Measurements from ENCODE around the gene OR13J1.
A peak's percentile ranks its signal among the peaks of the same experiment; 100 is the strongest.

Gene OR13J1

GRCh38 chr9:35832814-35833213 is 37.4 kb downstream of the OR13J1 start:
- no peak for DNase-seq (ENCODE audit: low spot score)

GRCh38 chr9:35831040-35831439 is 39.2 kb downstream of the OR13J1 start:
- no peak for DNase-seq (ENCODE audit: low spot score)

GRCh38 chr9:35829764-35830096 is 40.5 kb downstream of the OR13J1 start:
- no peak for DNase-seq (ENCODE audit: low spot score)

DNA sequence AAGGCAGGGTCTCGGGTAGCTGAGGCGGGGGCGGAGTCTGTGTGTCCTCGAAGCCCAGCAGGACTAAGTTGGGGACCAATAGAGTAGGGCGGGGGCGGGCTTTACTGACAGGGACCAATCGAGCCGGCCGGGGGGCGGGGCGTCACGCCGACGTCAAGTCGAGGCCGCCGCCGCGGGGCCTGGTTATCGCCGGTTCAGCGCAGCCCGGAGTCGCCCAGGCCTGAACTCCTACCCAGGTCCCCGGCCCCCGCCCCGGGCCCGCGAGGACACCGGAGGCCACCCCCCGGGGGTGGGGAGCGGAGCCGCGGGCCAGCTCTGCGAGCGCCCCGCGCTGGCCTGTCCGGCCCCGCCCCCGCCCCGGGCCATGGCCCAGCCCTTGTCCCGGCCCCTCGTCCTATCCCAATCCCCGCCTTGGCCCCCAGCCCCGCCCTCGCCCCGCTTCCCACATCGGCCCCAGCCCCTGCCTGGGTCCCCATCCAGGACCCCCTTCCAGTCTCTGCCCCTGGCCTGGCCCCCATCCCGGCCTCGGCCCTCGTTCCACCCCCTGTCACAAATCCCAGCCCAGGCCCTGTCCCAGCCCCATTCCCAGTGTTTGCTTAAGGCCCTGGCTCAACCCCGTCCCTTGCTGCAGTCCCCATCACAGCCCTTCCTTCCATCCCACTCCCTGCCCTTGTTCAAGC is 41.0 kb downstream of the OR13J1 start, which contains the start of gene TMEM8B:
TSS of gene TMEM8B (plus strand) at position 145 of the 680 bp plus-strand sequence. CDS start at position 365, 220 bp downstream.
- DNase-seq (ENCODE audit: low spot score) = peak; percentile 91

- peak; percentile 4 for DNase-seq (ENCODE audit: low spot score)
These were observed 41.5 kb downstream of the OR13J1 start, which contains the start of gene FAM221B for GRCh38 chr9:35828716-35829083. Gene FAM221B (minus strand): TSS chr9:35828732. CDS start chr9:35826161, 2,571 bp downstream.

DNA sequence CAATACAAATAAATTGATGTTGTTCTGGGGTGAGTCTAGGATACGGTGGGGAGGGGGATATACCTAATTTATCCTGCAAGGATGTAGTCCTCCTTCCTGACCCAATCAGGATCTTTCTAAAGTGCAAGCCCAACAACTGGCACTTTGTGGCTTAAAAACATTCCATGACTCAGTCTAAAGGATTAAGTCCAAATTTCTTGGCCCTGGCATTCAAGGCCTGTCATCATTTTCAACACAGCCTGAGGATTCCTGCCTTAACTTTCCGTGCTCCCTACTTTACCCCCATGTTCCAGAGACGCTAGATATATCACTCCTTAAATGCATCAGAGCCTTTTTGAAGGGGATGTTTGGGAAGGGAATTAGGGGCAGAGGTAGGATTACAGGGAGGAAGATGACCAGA is 42.7 kb downstream of the OR13J1 start:
- no peak for DNase-seq (ENCODE audit: low spot score)

- peak; percentile 64 for DNase-seq (ENCODE audit: low spot score)
These were observed 44.0 kb downstream of the OR13J1 start for GRCh38 chr9:35826071-35826701.

GRCh38 chr9:35822926-35823325 is 47.3 kb downstream of the OR13J1 start:
- DNase-seq (ENCODE audit: low spot score) = no peak

- no peak for DNase-seq (ENCODE audit: low spot score)
These were observed 50.1 kb downstream of the OR13J1 start for GRCh38 chr9:35820076-35820475.
